HFF-Myc (cell line): ENCODE data around the gene UBLCP1.
"Not testable (repeated sequence)": the region's sequence is repeated elsewhere in the genome, so short reads cannot be mapped to it uniquely, and the experiment has no call there.

Source experiments
- DNase-seq: peaks from one replicate; pipeline ENCODE4 v3.0.0-alpha.2; 2011; ENCODE audit warnings: low read depth; ENCODE audit errors: extremely low read depth
- H3K4me3 ChIP-seq: replicated peaks from 2 replicates; pipeline ENCODE4 v1.5.1; 2011; ENCODE audit warnings: low read depth, mild to moderate bottlenecking, control low read depth, low read length
- CTCF ChIP-seq: IDR thresholded peaks from 2 replicates; pipeline ENCODE4 v1.5.1; 2012; ENCODE audit warnings: mild to moderate bottlenecking, low read depth, low read length, control low read depth; ENCODE audit errors: missing control alignments

The UBLCP1 gene

GRCh38 chr5:159220206-159220605, 42.9 kb upstream of the UBLCP1 start:
- no peak for TF ChIP-seq CTCF
- DNase-seq: no peak
- no peak overlapping the region for H3K4me3 ChIP-seq

- no peak for TF ChIP-seq CTCF
- H3K4me3 ChIP-seq: no peak overlapping the region
- DNase-seq: no peak
Observed at GRCh38 chr5:159223469-159223868, 39.6 kb upstream of the UBLCP1 start.

GRCh38 chr5:159224471-159224870, 38.6 kb upstream of the UBLCP1 start:
- no peak overlapping the region for H3K4me3 ChIP-seq
- no peak for DNase-seq
- TF ChIP-seq CTCF: no peak

GRCh38 chr5:159226451-159226850, 36.6 kb upstream of the UBLCP1 start:
- DNase-seq: no peak
- no peak overlapping the region for H3K4me3 ChIP-seq
- no peak for TF ChIP-seq CTCF

GRCh38 chr5:159227452-159227851, 35.6 kb upstream of the UBLCP1 start:
- TF ChIP-seq CTCF: no peak
- H3K4me3 ChIP-seq: no peak overlapping the region
- no peak for DNase-seq

- DNase-seq: not testable (repeated sequence)
Observed at GRCh38 chr5:159228097-159228496, 35.0 kb upstream of the UBLCP1 start.

GRCh38 chr5:159230657-159231056, 32.4 kb upstream of the UBLCP1 start:
- DNase-seq: no peak

More at GRCh38 chr5:159228097-159228496, 35.0 kb upstream of the UBLCP1 start:
- not testable (repeated sequence) for H3K4me3 ChIP-seq

More at GRCh38 chr5:159230657-159231056, 32.4 kb upstream of the UBLCP1 start:
- H3K4me3 ChIP-seq: no peak overlapping the region
- TF ChIP-seq CTCF: no peak
